HL-60 (cell line): ENCODE measurements around the gene CIRBP.
A peak's percentile ranks its signal among the peaks of the same experiment; 100 is the strongest.

Source experiments
- CTCF ChIP-seq: IDR thresholded peaks from one replicate; pipeline ENCODE4 v1.5.1; 2011; ENCODE audit warnings: low read length, control low read depth, inconsistent platforms; ENCODE audit not compliant: insufficient read depth
- GABPA ChIP-seq: IDR thresholded peaks from 2 replicates; pipeline ENCODE4 v1.6.1; 2012; ENCODE audit warnings: low read depth
- POLR2AphosphoS5 ChIP-seq: IDR thresholded peaks from 2 replicates; pipeline ENCODE4 v1.6.1; 2012; ENCODE audit warnings: low read depth
- REST ChIP-seq: IDR thresholded peaks from 2 replicates; pipeline ENCODE4 v1.6.1; 2012; ENCODE audit warnings: low read depth; ENCODE audit not compliant: insufficient replicate concordance
- SPI1 ChIP-seq: IDR thresholded peaks from 2 replicates; pipeline ENCODE4 v1.6.1; 2012; ENCODE audit warnings: low read depth, mild to moderate bottlenecking, borderline replicate concordance

DNA sequence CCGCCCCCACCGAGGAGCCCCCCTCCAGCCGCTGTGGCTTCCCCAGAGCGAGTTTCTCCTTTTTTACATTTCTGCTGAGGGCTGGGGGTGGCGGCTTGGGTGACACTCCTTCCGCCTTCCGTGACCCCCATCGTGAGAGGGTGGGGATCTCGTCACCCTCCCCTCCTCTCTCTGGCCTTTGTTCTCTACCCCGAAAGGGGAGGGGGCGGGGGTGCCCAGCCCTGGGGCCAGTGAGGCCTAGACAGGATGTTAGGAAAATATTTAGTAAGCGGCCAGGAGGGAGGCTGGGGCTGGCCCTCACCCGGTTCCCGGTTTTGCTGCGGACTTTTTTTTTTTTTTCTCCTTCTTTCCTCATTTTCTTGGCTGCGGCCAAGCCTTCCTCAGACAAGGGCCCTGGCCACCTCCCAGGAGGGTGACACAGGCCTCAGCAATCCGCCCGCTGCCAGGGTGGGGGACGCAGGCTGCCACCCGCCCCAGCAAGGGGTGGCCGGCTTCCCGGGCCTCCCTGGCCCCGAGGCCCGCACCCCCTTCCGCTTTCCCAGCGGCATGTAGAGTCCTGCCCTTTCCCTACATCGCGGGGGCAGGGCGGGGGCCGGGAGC lies 16.8 kb upstream of the CIRBP start:
- TF ChIP-seq POLR2AphosphoS5 (no peak; the same call in 1 of the 2 replicates), GABPA (no peak), CTCF (no peak), REST (no peak), SPI1 (peak; percentile 65; the same call in 1 of the 2 replicates)
